ENCODE results near the gene MTUS2.
A peak's percentile ranks its signal among the peaks of the same experiment; 100 is the strongest.

DNA sequence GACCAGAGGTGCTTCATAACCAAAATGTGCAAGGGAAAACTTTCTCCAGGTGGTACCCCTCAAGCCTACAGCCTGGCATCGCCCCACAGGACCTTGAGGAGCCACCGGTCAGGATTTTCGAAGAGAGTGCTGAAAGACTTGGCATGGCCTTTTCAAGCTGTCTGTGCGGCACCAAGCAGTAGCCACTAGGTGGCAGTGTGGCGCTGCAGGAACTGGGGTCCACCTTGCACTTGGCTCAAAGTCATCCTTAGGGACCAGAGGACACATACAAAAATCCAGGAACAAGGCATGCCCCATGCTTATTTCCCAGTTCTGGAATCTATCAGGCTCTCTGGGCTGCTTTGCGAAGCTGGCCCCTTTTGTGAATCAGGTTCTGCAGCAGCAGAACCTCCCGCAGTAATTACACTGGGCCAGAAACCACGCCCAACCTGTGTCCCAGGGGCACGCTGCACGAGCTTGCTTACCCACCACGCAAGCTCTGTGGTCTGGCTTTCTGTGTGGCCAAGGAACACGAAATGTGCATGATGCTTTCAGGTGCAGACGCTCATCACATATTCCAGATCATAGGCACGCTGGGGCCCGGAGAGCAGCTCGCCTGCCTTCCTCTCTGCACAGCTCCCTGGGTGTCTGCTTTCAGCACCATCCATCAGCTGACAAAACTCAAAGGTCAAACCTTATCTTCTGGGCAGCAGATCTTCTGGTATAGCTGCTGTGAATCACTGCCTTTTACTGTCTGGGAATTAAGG lies 688.2 kb downstream of the MTUS2 start:
- TF ChIP-seq, protein P1, sequence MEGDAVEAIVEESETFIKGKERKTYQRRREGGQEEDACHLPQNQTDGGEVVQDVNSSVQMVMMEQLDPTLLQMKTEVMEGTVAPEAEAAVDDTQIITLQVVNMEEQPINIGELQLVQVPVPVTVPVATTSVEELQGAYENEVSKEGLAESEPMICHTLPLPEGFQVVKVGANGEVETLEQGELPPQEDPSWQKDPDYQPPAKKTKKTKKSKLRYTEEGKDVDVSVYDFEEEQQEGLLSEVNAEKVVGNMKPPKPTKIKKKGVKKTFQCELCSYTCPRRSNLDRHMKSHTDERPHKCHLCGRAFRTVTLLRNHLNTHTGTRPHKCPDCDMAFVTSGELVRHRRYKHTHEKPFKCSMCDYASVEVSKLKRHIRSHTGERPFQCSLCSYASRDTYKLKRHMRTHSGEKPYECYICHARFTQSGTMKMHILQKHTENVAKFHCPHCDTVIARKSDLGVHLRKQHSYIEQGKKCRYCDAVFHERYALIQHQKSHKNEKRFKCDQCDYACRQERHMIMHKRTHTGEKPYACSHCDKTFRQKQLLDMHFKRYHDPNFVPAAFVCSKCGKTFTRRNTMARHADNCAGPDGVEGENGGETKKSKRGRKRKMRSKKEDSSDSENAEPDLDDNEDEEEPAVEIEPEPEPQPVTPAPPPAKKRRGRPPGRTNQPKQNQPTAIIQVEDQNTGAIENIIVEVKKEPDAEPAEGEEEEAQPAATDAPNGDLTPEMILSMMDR (IDR thresholded peaks at IDR 0.05; ENCODE audit: low read depth, low read length, missing input control): peak; percentile 97
- TF ChIP-seq, protein P2, sequence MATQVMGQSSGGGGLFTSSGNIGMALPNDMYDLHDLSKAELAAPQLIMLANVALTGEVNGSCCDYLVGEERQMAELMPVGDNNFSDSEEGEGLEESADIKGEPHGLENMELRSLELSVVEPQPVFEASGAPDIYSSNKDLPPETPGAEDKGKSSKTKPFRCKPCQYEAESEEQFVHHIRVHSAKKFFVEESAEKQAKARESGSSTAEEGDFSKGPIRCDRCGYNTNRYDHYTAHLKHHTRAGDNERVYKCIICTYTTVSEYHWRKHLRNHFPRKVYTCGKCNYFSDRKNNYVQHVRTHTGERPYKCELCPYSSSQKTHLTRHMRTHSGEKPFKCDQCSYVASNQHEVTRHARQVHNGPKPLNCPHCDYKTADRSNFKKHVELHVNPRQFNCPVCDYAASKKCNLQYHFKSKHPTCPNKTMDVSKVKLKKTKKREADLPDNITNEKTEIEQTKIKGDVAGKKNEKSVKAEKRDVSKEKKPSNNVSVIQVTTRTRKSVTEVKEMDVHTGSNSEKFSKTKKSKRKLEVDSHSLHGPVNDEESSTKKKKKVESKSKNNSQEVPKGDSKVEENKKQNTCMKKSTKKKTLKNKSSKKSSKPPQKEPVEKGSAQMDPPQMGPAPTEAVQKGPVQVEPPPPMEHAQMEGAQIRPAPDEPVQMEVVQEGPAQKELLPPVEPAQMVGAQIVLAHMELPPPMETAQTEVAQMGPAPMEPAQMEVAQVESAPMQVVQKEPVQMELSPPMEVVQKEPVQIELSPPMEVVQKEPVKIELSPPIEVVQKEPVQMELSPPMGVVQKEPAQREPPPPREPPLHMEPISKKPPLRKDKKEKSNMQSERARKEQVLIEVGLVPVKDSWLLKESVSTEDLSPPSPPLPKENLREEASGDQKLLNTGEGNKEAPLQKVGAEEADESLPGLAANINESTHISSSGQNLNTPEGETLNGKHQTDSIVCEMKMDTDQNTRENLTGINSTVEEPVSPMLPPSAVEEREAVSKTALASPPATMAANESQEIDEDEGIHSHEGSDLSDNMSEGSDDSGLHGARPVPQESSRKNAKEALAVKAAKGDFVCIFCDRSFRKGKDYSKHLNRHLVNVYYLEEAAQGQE (IDR thresholded peaks at IDR 0.05): no peak
- TF ChIP-seq, protein P3, sequence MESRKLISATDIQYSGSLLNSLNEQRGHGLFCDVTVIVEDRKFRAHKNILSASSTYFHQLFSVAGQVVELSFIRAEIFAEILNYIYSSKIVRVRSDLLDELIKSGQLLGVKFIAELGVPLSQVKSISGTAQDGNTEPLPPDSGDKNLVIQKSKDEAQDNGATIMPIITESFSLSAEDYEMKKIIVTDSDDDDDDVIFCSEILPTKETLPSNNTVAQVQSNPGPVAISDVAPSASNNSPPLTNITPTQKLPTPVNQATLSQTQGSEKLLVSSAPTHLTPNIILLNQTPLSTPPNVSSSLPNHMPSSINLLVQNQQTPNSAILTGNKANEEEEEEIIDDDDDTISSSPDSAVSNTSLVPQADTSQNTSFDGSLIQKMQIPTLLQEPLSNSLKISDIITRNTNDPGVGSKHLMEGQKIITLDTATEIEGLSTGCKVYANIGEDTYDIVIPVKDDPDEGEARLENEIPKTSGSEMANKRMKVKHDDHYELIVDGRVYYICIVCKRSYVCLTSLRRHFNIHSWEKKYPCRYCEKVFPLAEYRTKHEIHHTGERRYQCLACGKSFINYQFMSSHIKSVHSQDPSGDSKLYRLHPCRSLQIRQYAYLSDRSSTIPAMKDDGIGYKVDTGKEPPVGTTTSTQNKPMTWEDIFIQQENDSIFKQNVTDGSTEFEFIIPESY (IDR thresholded peaks at IDR 0.05): no peak
- TF ChIP-seq EGR1 (IDR thresholded peaks at IDR 0.05; ENCODE audit: low read depth in 2 of 2): no peak
